SKM-1 treated with dmso at 0.1 percent for 144 hours (cell line): ENCODE results near the gene WDR44.
A peak's percentile ranks its signal among the peaks of the same experiment; 100 is the strongest.
"Not testable (repeated sequence)": the region's sequence is repeated elsewhere in the genome, so short reads cannot be mapped to it uniquely, and the experiment has no call there.

Experiments used
- DNase-seq: peaks from one replicate; lab custom pipeline; 2025; ENCODE audit not compliant: unreplicated experiment; lab: John Stamatoyannopoulos, UW

WDR44 gene, protein sequence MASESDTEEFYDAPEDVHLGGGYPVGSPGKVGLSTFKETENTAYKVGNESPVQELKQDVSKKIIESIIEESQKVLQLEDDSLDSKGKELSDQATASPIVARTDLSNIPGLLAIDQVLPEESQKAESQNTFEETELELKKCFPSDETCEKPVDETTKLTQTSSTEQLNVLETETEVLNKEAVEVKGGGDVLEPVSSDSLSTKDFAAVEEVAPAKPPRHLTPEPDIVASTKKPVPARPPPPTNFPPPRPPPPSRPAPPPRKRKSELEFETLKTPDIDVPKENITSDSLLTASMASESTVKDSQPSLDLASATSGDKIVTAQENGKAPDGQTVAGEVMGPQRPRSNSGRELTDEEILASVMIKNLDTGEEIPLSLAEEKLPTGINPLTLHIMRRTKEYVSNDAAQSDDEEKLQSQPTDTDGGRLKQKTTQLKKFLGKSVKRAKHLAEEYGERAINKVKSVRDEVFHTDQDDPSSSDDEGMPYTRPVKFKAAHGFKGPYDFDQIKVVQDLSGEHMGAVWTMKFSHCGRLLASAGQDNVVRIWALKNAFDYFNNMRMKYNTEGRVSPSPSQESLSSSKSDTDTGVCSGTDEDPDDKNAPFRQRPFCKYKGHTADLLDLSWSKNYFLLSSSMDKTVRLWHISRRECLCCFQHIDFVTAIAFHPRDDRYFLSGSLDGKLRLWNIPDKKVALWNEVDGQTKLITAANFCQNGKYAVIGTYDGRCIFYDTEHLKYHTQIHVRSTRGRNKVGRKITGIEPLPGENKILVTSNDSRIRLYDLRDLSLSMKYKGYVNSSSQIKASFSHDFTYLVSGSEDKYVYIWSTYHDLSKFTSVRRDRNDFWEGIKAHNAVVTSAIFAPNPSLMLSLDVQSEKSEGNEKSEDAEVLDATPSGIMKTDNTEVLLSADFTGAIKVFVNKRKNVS

DNA sequence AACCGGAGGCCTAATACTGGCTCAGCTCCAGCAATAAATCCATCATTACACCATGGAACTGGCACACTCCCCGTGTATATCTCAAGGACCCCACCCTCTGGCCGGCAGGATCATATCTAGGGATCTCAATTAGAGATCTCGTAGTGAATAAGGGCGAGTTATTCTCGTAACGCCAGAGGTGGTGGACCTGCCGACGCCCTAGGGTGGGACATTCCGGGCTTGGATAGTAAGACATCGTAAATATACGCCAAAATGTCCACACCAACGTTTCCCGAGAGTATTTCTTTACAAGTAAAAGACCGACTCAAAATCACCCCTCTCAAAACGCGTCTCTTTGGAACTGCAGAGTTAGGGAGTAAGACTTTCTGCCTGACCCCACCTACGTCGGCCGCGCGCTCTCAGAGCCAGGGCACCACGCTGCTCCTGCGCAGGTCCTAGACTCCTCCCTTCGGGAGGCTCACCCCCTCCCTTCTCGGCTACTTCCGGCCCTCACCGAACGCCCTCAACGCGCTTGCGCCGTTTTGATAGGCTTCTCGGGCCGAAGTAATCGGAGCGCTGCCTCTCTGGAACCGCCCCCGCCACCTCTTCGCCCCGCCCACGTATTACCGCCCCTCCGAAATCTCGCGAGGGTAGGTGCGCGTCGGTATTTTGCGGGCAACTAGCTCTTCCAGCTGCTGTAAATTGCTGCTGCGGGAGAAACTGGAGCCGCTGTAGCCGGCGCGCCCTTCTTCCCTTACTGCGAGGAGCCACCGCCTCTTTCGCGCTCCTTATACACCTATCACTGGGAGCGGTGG, at the start of gene WDR44:
Gene WDR44, plus strand, starts transcription at position 643 of the 794 bp plus-strand sequence. CDS start 398 bp downstream, outside the sequence.
- DNase-seq: peak; percentile 82

DNA sequence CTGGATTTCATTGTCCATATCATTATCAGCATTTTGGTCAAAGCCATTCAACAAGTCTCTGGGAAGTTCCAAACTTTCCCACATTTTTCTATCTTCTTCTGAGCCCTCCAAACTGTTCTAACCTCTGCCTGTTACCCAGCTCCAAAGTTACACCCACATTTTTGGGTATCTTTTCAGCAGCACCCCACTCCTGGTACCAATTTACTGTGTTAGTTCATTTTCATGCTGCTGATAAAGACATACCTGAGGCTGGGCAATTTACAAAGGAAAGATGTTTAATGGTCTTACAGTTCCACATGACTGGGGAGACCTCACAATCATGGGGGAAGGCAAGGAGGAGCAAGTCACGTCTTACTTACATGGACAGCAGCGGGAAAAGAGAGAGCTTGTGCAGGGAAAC, 40.1 kb upstream of the WDR44 start:
- DNase-seq: not testable (repeated sequence)

DNA sequence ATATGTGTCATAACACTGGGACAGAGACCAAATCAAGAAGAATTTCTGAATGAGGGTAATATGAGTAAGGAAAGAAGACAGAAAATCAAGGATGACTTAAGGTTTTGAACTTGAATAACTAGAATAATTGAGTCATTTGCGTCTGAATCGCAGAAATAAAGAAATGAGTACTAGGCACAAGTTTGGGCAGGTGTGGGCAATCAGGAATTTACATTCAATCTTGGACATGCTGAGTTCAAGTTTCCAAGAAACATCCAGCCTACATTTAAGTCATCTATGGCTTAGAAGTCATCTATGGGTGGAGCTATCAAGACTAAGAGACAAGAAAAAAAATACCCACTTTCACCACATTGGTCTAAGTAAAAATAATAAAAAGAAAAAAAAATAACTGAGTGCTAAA, 30.4 kb upstream of the WDR44 start:
- DNase-seq: no peak

DNA sequence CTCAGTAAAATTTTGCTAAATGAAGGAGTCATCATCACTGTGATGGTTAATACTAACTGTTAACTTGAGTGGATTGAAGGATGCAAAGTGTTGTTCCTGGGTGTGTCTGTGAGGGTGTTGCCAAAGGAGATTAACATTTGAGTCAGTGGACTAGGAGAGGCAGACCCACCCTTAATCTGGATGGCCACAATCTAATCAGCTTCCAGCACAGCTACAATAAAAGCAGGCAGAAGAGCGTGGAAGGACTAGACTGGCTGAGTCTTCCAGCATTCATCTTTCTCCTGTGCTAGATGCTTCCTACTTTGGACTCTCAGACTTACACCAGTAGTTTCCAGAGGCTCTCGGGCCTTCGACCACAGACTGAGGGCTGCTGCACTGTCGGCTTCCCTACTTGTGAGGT, 21.3 kb upstream of the WDR44 start:
- DNase-seq: no peak

DNA sequence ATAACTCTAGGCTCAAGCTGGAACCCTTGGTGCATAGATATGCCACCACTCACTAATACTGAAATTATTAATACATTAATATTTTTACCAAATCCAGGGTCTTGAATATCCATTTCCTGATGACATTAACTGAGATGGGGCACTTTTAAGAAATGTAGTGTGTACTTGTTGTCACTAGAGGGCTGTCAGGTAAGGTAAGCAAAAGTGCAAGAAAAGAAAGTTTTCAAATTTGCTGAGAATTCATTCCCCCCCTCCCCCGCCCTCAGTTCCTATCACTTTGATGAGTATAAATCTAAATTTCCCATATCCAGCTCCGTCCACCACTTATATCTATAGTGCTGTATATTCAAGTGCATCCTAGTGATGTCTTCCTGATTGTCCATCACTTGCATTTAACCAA, 20.5 kb upstream of the WDR44 start:
- no peak for DNase-seq

DNA sequence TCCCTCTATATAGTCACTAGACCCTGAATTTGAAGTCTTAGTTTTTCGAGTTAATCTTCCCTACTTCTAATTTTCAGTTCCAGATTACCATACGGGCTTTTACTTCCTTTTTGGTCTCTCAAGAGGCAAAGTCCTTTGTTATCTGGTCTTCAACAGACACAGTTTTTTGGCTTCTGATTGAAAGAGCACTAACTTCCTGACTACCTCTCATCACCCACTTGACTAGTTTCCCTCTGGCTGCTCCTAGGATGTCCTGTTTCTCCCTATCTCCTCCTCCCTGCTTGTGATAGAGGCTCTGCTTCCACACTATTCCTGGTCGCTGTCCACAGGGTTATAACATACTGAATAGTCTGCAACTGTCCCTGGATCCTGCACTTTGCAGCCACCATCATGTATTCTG, 16.7 kb upstream of the WDR44 start:
- no peak for DNase-seq

DNA sequence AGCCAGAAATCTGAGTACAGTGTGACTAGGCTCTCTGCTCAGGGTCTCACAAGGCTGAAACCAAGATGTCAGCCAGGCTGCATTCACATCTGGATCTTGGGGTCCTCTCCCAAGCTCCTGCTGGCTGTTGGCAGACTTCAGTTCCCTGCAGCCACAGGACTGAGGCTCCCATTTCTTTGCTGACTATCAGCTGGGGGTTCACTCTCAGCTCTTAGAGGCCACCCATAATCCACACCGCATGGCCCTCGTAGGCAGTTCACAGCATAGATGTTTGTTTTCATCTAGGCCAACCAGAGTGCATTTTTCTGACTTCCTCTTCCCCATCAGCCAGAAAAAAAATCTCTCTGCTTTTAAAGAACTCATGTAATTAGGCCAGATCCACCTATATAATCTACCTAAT, 8.2 kb upstream of the WDR44 start:
- DNase-seq: no peak

DNA sequence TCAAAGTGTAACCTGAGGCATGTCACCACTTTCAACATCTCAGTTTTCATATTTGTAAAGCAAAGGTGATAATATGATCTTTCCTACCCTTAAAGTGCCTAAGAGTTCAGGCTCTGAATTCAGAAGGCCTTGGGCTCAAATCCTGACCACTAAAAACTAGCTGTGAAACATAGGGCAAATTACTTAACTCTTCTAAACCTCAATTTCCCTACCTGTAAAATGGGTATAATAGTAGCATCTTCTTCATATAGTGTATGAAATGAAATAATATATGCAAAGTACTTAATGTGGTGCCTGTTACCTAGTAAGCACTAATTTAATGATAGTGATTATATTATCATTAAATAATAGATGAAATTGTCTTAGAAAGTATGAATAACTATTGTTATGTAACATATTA, 7.0 kb upstream of the WDR44 start:
- no peak for DNase-seq

DNA sequence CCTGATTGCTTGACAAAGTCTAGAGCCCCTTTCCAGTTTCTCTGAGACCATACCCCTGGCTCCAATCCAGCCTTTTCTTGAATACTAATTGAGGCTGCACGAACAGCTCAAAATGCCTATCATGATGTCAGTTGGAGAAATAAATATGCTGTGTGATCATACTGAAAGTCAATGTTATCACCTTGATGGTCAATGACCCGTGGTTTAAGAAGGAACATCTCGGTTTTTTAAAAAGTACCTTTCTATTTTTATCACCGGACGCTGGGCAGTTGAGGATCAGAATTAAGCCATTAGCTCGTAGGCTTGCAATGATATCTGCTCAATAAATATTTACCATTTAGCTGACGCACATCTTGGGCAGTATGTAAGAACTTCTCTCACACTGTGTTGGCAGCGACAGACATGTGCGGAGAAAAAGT, 852 bp upstream of the WDR44 start:
- DNase-seq: no peak

DNA sequence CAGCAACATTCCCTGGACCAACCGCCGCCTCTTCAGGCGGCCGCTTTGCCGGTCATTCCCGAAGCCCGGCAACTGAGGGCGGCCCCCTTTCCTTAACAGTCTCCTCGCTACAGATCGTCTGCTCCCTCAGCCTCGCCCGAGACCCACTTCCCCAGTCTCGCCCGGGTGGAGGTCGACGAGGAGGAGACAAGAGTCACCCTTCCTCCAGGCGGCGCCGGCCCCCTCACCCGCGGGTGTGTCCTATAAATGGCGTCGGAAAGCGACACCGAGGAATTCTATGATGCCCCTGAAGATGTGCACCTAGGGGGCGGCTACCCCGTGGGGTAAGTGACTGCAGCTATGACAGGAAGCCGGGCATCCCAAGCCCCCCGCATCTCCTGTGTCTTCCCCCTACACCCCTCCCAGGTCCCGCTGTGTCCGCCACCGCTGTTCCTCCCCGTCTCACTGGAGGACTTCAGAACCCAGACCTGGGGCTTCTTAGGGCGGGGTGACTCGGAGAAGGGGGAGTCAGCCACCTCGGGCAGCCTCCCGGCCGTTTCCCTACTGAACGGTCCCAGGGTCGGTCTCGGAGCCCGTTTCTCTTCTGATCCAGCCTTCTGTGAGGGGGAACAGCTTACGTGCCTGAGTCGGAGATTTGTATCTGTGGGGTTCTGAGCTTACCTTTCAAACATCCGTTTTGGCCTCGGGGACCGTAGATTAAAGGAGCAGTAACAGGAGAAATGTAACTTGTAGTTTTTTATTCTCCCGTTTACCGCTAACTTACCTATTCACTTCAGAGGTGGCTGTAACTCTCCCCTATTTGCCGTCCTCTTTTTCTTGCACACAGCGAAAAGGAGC, 570 bp downstream of the WDR44 start:
- DNase-seq: no peak

DNA sequence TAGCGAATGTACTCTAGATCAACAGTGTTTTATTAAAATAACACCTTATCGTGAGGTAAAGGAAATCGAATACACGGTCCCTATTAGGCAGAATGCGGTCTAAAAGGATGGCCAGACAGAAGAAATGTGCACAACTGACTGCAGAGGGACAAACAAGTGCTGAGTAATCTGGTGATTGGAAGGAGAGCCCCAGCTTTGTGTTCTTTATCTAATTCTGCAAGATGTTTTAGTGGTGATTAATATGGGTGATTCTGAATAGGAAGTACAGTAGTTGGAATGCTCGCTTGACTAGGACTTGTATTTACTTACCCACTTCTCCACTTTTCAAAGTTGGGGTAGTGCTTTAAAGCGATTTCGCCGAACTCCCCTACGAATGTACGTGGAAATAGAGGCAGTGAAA, 1.2 kb downstream of the WDR44 start:
- no peak for DNase-seq

DNA sequence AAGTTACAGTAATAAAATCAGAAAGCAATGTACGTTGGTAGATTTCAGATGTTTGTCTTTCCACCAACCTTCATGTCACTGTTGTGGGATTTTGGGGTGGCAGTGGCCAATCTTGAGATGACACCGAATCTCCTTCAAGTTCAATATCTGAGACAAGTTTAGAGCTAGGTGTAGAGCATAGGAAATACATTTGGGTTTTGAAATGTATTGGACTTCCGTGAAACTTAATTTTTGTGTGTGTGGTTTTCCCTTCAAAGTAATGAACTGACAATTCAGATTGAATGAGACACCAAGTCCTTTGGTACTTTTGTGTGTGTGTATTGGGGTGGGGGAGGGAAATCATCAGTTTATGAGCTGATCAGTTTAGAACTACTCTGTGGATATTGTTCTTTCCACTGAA, 1.8 kb downstream of the WDR44 start:
- DNase-seq: no peak

DNA sequence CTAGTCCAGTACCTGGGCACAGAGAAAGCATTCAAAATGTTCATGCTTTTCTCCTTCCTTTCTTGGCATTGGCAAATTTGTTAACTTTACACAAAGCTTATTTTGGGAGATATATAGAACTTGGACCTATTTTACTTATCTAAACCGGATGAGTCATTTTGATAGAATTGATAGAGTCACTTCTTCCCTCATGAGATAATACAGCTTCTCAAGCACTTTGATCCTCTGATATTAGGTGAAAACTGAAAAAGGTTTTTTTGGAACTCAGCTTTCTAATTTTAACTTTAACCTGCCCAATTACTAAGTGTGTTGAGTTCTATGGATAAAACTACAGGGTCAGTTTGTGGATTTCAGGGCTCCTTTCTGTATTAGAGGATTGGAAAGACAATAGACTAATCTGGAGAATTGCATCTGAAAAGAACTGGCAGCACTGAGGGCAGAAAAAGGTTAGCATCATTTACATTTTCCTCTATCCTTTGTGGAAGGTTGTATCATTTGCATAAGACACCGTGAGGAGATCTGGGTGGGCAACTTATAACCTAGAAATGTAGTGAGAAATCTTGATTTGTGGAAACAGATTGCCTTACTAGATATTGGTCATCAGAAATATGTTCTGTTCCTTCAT, 2.4 kb downstream of the WDR44 start:
- DNase-seq: no peak

DNA sequence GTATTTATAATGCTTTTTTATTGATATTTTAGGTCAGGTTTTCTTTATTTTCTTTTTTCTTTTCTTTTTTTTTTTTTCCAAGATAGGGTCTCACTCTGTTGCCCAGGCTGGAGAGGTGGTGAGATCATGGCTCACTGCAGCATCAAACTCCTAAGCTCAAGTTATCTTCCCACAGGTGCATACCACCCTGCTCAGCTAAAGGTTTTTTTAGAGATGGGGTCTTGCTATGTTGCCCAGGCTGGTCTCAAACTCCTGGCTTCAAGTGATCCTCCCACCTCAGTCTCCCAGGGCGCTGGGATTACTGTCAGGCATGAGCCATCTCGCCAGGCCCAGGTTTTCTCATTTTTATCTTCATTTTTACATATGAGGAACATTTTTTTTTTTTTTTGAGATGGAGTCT, 3.3 kb downstream of the WDR44 start:
- no peak for DNase-seq

DNA sequence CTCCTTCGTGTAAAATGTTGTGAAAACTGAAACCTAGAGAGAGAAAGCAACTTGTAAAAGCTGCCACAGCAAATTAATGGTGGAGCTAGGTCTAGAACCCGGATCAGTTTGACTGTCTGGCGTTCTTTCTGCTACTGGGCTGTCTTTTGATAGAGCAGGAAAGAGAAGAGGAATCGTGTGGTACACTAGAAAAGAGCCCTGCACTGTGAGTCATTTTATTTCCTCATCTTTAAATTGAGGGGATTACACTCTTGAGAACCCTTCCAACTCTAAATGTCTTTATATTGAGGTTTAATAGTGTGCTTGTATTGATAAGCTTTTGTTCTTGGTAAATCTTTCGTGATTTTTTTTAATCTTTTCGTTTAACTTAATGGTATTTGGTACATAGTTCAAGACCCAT, 4.3 kb downstream of the WDR44 start:
- DNase-seq: no peak

DNA sequence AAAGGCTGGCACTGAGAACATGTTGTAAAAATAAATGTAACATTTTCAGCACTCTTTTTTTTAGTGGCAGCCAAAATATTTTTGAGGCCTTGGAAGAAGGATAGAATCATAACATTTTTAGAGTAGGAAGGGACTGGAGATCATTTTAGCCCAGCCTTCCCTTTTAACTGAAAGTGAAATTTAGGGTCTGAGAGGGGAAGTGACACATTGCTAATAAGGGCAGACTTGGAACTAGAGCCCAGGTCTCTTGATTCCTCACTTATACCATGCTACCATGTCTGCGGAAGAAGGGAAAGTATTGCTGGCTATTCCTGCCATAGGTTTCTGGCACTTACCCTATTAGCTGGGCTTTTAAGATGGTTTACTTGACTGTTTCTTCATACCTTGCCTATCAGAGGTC, 4.8 kb downstream of the WDR44 start:
- no peak for DNase-seq

DNA sequence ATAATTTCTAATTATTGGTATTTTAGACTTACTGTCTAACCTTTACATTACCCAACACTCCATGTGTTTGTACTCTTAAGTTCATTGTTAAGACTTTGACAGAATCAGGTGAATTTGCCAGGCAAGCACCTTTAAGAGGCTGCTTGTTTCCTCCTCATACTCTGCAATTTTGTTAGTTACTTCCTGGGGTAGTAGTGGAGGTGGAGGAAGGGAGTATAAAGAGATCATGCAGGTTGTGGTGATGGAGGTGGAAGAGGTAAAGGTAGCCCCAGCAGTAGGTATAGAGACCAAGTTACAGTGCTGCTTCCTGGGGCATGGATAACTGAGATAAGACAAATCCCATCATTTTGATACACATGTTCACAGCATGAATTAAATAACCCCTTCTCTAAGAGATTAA, 6.7 kb downstream of the WDR44 start:
- DNase-seq: no peak

DNA sequence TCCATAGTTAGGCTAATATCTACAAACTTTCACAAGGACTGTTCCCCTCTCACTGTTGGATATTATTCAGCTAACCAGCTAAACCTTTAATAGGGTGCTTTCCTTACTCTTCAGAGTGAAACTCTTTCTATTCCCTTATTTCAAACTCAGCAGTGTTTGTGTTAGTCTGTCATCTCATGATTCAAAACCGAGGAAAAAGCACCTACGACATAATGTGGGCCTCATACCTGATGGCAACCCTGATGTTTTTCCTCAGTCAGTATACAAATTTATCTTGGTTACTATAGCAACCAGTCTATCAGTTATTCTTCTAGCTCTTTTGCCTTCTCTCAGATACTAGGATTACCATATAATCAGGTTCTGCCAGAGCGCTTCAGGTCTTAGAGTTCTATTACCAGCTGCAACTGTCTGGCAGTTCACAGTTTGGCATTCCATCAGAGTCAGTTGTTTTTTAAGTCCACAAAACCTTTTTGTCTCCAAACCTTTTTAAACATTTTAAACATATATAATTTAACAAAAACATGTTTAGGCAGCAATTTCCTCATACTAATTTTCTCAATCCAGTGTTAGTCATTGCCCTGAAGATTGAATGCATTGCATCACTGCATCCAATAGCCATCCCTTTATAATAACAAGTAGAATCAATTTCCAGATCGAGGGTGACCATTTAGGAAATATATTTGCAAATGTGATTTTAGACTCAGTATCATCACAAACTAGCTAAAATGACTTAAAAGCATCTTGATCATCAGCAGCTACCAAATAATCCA, 7.4 kb downstream of the WDR44 start:
- no peak for DNase-seq

DNA sequence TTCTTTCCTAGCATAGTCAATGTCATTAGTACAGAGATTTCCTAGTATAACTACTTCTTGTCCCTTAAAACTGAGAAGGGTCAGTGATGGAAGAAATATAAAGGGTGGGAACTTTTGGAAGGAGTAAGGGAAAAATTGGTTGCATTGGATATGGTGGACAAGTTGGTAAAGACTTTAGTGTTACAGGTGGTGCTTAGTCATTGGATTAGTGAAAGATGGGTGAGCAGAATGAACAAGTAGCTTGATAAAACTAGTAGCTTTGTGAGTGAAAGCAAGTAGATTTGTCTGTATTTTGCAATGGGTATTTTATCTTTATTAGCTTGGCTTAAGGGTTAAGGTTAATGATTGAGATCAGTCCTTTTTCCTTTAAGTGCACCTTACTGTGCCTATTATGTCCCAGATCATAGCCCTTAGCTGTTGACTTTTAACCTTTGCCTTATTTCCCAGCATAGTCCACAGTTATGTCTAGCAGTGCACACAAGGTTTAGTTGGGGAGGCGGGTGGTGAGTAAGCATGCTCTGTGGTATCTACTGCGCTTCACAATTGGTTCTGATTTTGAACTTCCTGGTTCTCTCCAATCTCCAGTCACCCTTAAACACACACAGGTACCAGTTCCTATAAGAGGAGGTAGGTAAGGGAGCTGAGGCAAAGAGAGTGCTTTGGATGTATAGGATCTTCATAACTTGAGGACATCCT, 9.5 kb downstream of the WDR44 start:
- DNase-seq: no peak
